Activated CD8-positive, alpha-beta memory T cell treated with anti-CD3 and anti-CD28 coated beads for 1 hour (primary cell): Measurements from ENCODE around the gene ZNF660.
"Not testable (repeated sequence)": the region's sequence is repeated elsewhere in the genome, so short reads cannot be mapped to it uniquely, and the experiment has no call there.

ENCODE experiments used
- DNase-seq, 2 donors: peaks; one replicate each; pipeline ENCODE4 v3.0.0-alpha.2; 2020; ENCODE audit warnings: low read depth in 1 of 2; ENCODE audit errors: extremely low read depth in 1 of 2

Gene ZNF660

DNA sequence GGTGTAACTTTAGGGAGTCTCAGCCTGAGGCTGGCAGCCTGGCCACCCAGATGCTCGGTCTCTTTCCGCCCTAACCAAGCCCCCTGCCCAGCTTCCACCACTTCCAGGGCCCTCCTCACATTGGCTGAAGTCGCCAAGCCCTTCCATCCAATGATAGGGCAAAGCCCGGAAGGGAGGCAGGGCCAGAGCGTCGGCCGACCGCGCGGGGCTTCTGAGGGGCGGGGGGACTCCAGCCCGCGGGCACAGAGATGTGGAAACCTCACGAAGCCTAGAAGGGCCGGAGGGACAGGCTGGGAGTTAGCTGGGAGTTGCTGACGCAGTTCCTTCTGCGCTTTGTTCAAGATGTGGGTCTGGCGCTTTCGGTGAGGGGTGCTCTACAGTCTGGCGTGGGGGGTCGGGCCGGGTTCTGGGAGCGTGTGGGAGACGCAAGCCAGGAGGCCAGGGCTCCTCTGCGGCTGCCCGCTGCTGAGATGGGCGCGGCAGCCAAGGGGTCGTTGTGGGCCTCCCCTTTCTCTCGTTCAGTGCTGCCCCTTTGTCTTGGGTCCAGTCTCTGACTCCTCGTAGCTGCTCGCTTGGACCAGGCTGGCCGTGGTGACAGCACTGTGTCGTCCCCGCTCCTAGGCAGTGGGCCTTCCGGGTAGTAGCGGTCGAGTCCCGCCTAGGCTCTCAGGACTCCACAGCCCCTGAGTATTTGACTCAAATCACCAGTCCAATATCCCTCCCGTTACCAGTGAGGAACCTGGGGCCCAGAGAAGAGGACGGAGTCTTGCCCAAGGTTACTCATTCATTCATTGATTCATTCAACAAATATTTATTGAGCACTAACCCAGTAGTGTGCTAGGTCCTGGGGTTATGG lies at the start of gene ZNF660:
Gene ZNF660 (plus strand): TSS at position 319 of the 856 bp plus-strand sequence. CDS start 9,230 bp downstream, outside the sequence.
- DNase-seq = no peak

- DNase-seq = no peak
Observed at GRCh38 chr3:44535364-44535763, 49.4 kb upstream of the ZNF660 start.

DNA sequence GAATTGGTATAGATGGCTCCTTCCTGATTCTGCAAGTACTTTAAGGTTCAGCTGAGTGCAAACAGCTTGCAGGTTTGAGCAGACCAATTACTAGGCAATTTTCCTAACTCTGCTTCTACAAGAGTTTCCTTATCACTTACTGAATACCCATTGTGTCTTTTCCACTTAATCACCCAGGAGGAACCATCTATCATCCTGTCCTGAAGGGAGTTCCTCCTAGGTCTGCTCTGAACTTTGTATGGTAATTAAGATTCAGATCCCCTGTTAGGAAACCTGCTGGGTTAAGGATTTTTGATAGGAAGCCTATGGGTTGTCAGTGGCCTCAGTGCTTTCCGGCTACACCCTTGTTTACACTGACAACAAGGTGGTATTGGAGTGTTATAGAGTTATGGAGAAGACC lies 40.0 kb upstream of the ZNF660 start:
- not testable (repeated sequence) for DNase-seq

- DNase-seq = peak in 1 of 2 donors; percentile 42
Observed at GRCh38 chr3:44554626-44555592, 29.9 kb upstream of the ZNF660 start, which contains the start of gene ZKSCAN7. TSS of gene ZKSCAN7 (plus strand) at chr3:44555193. CDS start at chr3:44557048, 1,855 bp downstream.

DNA sequence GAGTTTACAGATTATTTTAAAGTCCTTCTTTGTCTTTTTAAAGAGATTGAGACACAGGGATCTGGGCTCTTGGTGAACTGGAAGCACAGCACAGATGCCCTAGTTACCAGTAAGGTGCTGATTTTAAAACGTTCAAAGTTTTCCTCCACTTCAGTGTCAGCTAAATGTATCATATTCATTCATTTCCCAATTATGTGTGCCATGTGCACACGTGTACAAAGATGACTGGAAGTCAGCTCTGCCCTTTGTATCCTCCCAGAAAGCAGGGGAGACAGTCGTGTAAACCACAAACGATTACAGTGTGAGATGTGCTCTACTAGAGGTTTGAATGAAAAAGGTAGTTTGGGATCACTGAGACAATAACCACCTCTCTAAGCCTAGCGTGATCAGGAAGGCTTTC lies 29.0 kb upstream of the ZNF660 start:
- DNase-seq = no peak

DNA sequence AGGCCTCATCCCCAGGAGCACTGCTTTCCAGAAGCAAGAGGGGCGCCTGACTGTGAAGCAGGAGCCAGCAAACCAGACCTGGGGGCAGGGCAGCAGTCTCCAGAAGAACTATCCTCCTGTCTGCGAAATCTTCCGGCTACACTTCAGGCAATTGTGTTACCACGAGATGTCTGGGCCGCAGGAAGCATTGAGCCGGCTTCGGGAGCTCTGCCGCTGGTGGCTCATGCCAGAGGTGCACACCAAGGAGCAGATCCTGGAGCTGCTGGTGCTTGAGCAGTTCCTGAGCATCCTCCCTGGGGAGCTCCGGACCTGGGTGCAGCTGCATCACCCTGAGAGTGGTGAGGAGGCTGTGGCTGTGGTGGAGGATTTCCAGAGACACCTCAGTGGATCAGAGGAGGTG lies 27.7 kb upstream of the ZNF660 start:
- no peak for DNase-seq

- no peak for DNase-seq
Observed at GRCh38 chr3:44561076-44561475, 23.7 kb upstream of the ZNF660 start.

- DNase-seq = no peak
Observed at GRCh38 chr3:44562147-44562546, 22.6 kb upstream of the ZNF660 start.

DNA sequence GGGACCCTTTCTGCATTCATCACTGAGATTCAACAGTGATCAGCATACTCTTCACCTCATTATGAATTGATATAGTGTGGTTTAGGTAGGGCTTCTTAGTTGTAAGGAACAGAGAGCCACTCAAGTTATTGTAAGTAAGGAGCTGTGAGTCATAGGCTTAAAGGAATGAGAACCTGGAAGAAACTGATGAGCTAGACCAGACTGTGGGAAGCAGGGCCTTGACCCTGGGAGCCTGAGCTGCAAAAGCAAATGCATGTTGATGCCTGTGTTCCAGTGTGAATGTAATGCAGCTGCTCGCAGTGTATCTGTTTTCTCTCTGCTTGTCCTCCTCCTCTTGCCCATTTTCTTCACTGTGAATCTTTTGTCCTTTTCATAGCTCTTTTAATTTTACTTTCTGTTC lies 16.2 kb upstream of the ZNF660 start:
- no peak for DNase-seq

DNA sequence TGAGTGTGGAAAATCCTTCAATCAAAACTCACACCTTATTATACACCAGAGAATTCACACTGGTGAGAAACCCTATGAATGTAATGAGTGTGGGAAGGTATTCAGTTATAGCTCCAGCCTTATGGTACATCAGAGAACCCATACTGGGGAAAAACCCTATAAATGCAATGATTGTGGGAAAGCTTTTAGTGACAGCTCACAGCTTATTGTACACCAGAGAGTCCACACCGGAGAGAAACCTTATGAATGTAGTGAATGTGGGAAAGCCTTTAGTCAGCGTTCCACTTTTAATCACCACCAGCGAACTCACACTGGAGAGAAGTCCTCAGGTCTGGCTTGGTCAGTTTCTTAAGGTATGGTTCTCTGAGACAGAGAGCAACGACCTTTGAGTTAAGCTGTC lies 13.7 kb upstream of the ZNF660 start:
- DNase-seq = no peak

DNA sequence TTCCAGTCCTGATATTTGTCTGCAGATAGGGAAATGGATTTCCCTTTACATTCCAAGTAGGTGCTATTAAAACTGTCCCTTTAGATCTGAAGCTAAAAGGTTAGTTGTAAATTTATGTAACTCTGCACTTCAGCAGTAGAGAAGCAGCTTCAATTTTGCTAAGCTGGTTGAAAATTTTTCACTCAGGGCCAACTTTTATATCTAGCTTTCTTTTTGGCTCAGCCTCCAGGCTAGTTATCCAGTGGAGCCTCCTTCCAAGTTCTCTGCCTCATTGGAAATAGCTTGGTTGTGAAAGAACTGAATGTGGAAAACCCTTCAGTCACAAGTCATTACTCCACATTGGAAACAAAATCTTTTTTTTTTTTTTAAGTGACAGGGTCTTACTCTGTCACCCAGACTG lies 8.2 kb upstream of the ZNF660 start:
- no peak for DNase-seq

- not testable (repeated sequence) for DNase-seq
Observed at GRCh38 chr3:44577354-44577952, 7.3 kb upstream of the ZNF660 start.

GRCh38 chr3:44578316-44578715 lies 6.4 kb upstream of the ZNF660 start:
- not testable (repeated sequence) for DNase-seq

DNA sequence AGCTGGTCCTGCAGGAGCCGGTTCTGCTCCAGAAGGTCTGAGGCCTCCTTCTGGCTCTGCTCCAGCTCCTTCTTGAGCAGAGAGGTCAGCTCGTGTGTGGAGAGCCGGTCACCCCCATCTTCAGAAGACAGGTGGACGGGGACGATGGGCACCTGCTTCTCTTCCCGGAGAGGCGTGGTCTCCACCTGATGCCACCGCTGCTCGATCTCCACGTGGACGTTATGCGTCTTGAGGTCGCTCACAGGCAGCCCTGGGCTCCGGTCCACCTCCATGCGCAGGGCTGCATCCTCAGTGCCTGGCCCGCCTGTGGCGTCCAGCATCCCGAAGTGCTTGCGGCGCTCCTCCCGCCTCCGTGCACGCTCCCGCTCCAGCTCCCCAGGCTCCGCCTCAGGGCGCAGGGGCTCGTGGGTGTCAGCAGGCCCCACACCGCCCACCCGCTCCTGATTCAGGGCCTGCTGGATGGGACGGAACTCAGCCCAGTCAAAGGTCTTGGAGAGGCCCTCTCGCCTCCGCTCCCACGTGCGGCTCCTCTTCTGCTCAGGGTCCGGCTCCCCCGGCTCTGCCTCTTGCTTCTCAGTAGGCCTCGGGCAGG lies 5.7 kb upstream of the ZNF660 start:
- DNase-seq = not testable (repeated sequence)

DNA sequence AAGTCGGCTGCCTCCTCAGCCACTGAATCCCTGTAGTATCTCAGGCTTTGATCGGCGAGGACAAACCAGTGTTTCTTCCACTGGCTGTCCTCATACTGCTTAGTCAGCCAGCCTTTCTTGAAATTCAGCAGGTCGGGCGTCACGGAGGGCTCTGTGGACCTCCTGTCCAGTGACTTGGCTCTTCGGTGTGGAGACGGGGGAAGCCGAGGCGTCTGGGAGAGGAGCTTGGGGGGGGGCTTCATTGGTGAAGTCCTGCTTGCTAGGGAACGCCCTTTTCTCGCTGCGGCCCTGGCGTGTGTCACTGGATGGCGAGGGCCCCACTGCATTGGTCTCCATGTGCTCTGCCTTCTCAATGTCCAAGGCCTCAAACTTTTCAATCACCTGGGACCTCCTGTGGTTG lies 5.0 kb upstream of the ZNF660 start:
- not testable (repeated sequence) for DNase-seq

DNA sequence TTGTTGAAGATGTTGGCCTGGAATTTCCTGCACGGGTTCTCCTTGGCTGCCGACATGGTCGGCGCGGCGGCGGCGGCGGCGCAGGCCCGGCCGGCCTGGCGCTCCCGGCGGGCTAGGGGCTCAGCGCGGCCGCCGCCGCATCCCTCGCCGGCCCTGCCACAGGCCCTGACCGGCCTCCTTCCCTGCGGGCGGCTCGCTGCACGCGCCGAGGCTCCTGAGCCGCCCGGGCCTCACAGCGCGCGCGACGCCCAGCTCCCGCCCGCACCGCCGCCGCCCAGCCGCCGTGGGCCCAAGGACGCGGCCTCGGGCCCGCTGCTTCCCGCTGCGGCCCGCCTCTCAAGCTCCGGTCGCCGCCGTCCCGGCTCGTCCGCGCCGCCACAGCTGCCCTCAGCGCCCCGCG lies 3.8 kb upstream of the ZNF660 start:
- DNase-seq = not testable (repeated sequence)

- no peak for DNase-seq
Observed at GRCh38 chr3:44596621-44597020, 11.9 kb downstream of the ZNF660 start.

DNA sequence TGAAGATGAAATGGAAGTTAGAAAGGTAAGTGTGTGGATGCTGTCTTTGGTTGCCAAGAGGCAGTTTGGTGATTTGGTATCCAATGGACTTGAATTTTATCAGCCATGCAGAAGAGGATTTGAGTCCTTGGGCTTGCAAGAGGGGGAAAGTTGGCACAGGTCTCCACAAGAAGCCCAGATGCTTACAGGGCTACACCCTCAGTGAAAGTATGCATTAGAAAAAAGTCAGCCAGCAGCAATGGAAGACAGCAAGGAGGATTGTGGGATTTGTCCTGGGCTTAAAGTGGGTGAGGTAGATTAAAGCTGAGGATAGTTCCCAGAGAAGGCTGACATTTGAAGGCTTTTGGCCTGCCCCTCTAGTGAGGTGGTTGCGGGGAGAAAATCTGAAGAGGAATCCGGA lies 17.0 kb downstream of the ZNF660 start:
- no peak for DNase-seq

- no peak for DNase-seq
Observed at GRCh38 chr3:44612678-44613077, 27.9 kb downstream of the ZNF660 start.

DNA sequence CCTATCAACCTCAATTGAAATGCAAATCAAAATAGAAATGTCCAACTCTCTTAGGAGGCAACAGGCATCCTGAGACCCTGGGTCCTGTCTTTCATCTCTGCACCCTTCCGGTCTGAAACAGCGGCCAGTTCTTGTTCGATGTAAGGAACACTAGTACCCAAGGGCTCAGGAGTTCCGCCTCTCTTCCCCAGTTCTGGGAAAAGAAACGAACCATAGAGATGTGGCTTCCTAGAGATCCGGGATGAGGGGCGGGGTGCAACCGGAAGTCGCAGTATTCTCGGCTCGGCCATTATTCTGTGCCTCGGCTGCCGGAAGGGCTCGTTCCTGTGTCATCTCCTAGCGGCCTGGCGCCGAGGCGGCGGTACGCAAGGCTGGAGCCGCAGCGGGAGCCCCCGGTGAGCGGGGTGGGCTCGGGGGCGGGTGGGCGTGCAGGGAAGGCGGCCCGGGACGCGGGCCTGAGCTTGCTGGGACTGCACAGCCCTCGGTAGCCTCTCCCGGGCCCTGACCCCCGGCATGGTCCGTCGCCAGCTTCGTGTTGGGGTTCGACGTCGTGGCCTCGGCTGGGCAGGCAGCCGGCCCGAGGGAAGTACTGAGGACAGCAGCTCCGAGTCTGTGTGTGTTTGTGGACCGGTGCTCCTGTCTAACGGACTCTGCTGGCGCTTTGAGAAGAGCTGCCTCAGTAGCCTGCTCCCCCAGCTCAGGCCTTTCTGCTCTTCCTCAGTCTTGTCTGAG lies 40.2 kb downstream of the ZNF660 start, which contains the start of gene ZNF197:
Gene ZNF197 (plus strand): TSS at position 288 of the 732 bp plus-strand sequence. CDS start 4,119 bp downstream, outside the sequence.
- peak in 1 of 2 donors; percentile 28 for DNase-seq
